Measurements from ENCODE around the gene DRG2.

DNA sequence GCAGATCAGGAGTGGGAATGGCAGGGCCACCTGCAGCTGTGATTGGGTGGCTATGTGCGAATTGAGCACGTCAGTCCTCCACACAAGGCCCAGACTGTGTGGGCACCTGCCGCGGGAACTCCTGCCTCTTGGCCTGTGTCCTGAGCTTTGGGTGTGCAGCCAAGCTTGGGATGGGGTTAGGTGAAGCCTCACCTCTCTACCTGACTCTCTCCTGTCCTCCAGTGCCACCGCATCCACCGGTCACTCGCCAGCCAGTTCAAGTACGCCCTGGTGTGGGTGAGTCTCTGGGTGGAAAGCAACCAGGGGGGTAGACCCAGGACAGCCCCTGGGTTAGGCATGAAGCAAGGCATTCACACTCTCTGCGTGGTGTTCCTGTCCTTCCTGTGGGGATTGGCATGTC is 18.5 kb downstream of the DRG2 start:
- TF ChIP-seq POLR2A (IDR thresholded peaks at IDR 0.05), result no peak
- TF ChIP-seq CTCF (IDR thresholded peaks at IDR 0.05), result no peak
- TF ChIP-seq POLR2AphosphoS5 (IDR thresholded peaks at IDR 0.05), result no peak
